Tibial nerve (tissue), 4 donors: ENCODE measurements around the gene LOXHD1. TPM values are rescaled to one million over a fixed set of nuclear protein-coding genes. Genes with fewer than 3 reads are reported as not detected.

Source experiments
- DNase-seq, 2 donors: peaks; one replicate each; pipeline ENCODE4 v3.0.0-alpha.2; 2019; ENCODE audit warnings: low spot score in 2 of 2
- H3K27ac ChIP-seq, 4 donors: fragments of 200-600 bp; sonication (generic) in 3 of 4; one replicate each; pipeline ENCODE4 v1.5.1; 2017 to 2019; ENCODE audit warnings: mild to moderate bottlenecking in 1 of 4
- H3K27me3 ChIP-seq, 2 donors: fragments of 200-600 bp; sonication (generic) in 1 of 2; one replicate each; pipeline versions ENCODE4 v1.5.1 to v1.6.0; 2017 to 2019
- H3K36me3 ChIP-seq, 3 donors: fragments of 200-600 bp; sonication (generic); one replicate each; pipeline ENCODE4 v1.5.1; 2018 to 2019
- H3K4me1 ChIP-seq, 4 donors: fragments of 200-600 bp; sonication (generic) in 3 of 4; one replicate each; pipeline ENCODE4 v1.5.1; 2017 to 2019
- H3K4me3 ChIP-seq, 4 donors: fragments of 200-600 bp; sonication (generic) in 3 of 4; one replicate each; pipeline ENCODE4 v1.5.1; 2017 to 2019; ENCODE audit warnings: mild to moderate bottlenecking in 1 of 4, moderate library complexity in 1 of 4
- H3K9me3 ChIP-seq, 4 donors: fragments of 200-600 bp; sonication (generic) in 3 of 4; one replicate each; pipeline ENCODE4 v1.5.1; 2017 to 2019
- CTCF ChIP-seq, 5 experiments: fragments of 200-600 bp in 3 of 5; fragments of 450-650 bp in 2 of 5; sonication (generic) in 3 of 5; IDR thresholded peaks; one replicate each; pipeline ENCODE4 v1.5.1; 2016 to 2019; ENCODE audit warnings: antibody characterized with exemption in 5 of 5, mild to moderate bottlenecking in 3 of 5, moderate library complexity in 2 of 5
- EP300 ChIP-seq, 2 donors: sonication (generic); formaldehyde crosslinking; IDR thresholded peaks; one replicate each; pipeline ENCODE4 v1.6.1; 2017; ENCODE audit warnings: antibody characterized with exemption in 2 of 2, mild to moderate bottlenecking in 1 of 2
- POLR2A ChIP-seq, 2 donors: fragments of 450-650 bp; IDR thresholded peaks; one replicate each; pipeline ENCODE4 v1.6.1; 2017; ENCODE audit warnings: antibody characterized with exemption in 2 of 2, mild to moderate bottlenecking in 2 of 2, moderate library complexity in 2 of 2
- WGBS, 2 donors: methylation state at CpG; one replicate each; pipeline ENCODE4 v1.1.5; 2018; 5-methylcytosine and 5-hydroxymethylcytosine counted together
- total RNA-seq, 4 donors: library from RNA; depleted of rRNA; stranded (reverse); fragments of >200 nt; gene quantifications; one replicate each; pipeline ENCODE4 v1.1.0, GENCODE V29; 2016

Gene LOXHD1
- total RNA-seq, 4 donors from 2014 or later = under 0.01 to 0.44 (median 0.21) TPM; not detected in 1

- Histone ChIP-seq H3K36me3 (no peaks in the 10 kb centered on the region), H3K27me3 (no peaks in the 10 kb centered on the region), H3K4me1 (no peaks in the 10 kb centered on the region), H3K27ac (no peak overlapping the region), H3K9me3 (no peaks in the 10 kb centered on the region), H3K4me3 (no peak overlapping the region)
- TF ChIP-seq POLR2A (IDR thresholded peaks at IDR 0.05) = no peak
- TF ChIP-seq CTCF (IDR thresholded peaks at IDR 0.05) = no peak
- TF ChIP-seq EP300 (IDR thresholded peaks at IDR 0.05) = no peak
- 68 to 69% methylated on average over 14 of the region's 14 CpGs for WGBS, 2 donors
- DNase-seq = no peak
These were observed 182.3 kb downstream of the LOXHD1 start for GRCh38 chr18:46474487-46475389.

- Histone ChIP-seq H3K27ac (no peak overlapping the region), H3K4me3 (no peak overlapping the region), H3K27me3 (no peaks in the 10 kb centered on the region), H3K36me3 (no peaks in the 10 kb centered on the region), H3K4me1 (no peaks in the 10 kb centered on the region), H3K9me3 (no peaks in the 10 kb centered on the region)
- no peak for DNase-seq
- no peak for TF ChIP-seq EP300 (IDR thresholded peaks at IDR 0.05)
- 91 to 92% methylated on average over 3 of the region's 3 CpGs for WGBS, 2 donors
These were observed 185.1 kb downstream of the LOXHD1 start for GRCh38 chr18:46471809-46472498.

- no peaks in the 10 kb centered on the region for H3K9me3 ChIP-seq
- H3K4me3 ChIP-seq = no peak overlapping the region
- H3K36me3 ChIP-seq = no peaks in the 10 kb centered on the region
- H3K27ac ChIP-seq = no peak overlapping the region
- H3K4me1 ChIP-seq = peaks cover 0 to 4% (median 0%) of the 10 kb centered on the region in 4 donors
- WGBS, 2 donors = 79 to 81% methylated on average over 3 of the region's 3 CpGs
- no peaks in the 10 kb centered on the region for H3K27me3 ChIP-seq
- no peak for DNase-seq
- TF ChIP-seq CTCF (IDR thresholded peaks at IDR 0.05) (no peak), POLR2A (IDR thresholded peaks at IDR 0.05) (no peak), EP300 (IDR thresholded peaks at IDR 0.05) (no peak)
These were observed 186.3 kb downstream of the LOXHD1 start for GRCh38 chr18:46470714-46471113.

- no peaks in the 10 kb centered on the region for H3K9me3 ChIP-seq
- no peaks in the 10 kb centered on the region for H3K27me3 ChIP-seq
- no peaks in the 10 kb centered on the region for H3K36me3 ChIP-seq
- TF ChIP-seq CTCF (IDR thresholded peaks at IDR 0.05) = no peak
- no peak for TF ChIP-seq POLR2A (IDR thresholded peaks at IDR 0.05)
- TF ChIP-seq EP300 (IDR thresholded peaks at IDR 0.05) = no peak
- no peak for DNase-seq
- 68 to 70% methylated on average over 3 of the region's 3 CpGs for WGBS, 2 donors
- H3K4me3 ChIP-seq = no peak overlapping the region
- H3K4me1 ChIP-seq = peaks cover 0 to 4% (median 0%) of the 10 kb centered on the region in 4 donors
- no peak overlapping the region for H3K27ac ChIP-seq
These were observed 187.7 kb downstream of the LOXHD1 start for GRCh38 chr18:46469186-46469915.

- H3K4me1 ChIP-seq = peaks cover 0 to 4% (median 0%) of the 10 kb centered on the region in 4 donors
- H3K27me3 ChIP-seq = no peaks in the 10 kb centered on the region
- no peaks in the 10 kb centered on the region for H3K36me3 ChIP-seq
- no peak for DNase-seq
- TF ChIP-seq EP300 (IDR thresholded peaks at IDR 0.05) = no peak
- TF ChIP-seq POLR2A (IDR thresholded peaks at IDR 0.05) = no peak
- no peak for TF ChIP-seq CTCF (IDR thresholded peaks at IDR 0.05)
- H3K27ac ChIP-seq = no peak overlapping the region
- no peak overlapping the region for H3K4me3 ChIP-seq
- WGBS, 2 donors = 79 to 81% methylated on average over 11 of the region's 11 CpGs
- no peaks in the 10 kb centered on the region for H3K9me3 ChIP-seq
These were observed 188.4 kb downstream of the LOXHD1 start for GRCh38 chr18:46468426-46469180.
